NOMO-1 treated with dmso at 0.1 percent for 144 hours (cell line): ENCODE results near the gene MRPS7.

Experiments
- DNase-seq: peaks from one replicate; lab custom pipeline; 2025; ENCODE audit not compliant: unreplicated experiment; lab: John Stamatoyannopoulos, UW

The MRPS7 gene

DNA sequence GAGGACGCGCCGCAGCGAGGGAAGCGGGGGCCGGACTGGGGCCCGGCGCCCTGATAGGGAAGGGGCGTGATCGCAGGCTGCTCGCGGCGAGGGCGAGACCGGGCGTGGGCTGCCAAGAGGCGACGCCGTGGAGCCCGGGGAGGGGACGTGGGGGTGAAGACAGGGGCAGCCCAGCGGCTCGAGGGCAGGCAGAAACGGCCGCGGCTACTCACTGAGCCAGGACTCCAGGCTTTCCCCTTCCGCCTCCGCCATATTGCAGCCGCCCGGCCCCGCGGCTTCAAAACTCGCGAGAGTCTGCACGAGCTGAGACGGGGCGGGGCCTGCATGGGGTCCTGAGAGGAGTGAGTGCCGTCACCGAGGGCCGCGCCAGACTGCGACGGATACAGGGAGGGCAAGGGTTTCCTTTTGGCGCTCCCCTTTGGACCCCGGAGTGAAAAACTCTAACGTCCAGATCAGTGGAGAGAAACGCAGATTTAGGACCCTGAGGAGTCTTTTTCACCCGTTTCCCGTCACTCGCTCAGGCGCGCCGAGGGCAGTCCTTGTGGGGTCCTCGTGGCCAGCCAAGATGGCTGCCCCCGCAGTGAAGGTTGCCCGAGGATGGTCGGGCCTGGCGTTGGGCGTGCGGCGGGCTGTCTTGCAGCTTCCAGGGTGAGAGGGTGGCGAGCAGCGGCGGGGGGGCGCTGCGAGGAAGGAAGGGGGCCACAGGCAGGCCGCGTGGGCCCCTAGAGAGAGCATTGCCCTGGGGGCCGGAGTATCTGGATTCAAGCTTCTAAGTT, at the start of gene MRPS7, which contains the start of gene GGA3:
Gene MRPS7 (plus strand): TSS at position 544 of the 776 bp plus-strand sequence. CDS start 22 bp downstream, at position 566.
Gene GGA3 (minus strand): TSS at position 271 of the 776 bp plus-strand sequence. CDS start 19 bp downstream, at position 252.
- peak; percentile 82 for DNase-seq

DNA sequence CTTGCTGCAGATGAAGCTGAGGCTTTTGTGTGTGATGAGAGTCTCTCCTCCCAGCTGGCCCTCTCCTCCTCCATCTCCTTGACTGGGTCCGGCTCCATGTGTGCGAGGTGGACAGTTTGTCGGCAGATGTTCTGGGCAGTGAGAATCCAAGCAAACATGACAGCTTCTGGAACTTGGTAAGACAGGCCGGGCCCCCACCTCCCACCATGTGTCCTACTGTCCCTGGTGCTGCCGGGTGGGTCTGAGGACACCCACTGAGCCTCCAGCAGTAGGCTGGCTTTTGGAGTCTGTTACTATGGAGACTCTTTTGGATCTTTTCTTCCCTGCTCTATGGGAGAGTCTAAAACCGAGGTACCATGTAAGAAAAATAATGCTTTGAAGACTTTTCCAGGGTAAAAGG, 43.5 kb upstream of the MRPS7 start:
- DNase-seq = no peak

DNA sequence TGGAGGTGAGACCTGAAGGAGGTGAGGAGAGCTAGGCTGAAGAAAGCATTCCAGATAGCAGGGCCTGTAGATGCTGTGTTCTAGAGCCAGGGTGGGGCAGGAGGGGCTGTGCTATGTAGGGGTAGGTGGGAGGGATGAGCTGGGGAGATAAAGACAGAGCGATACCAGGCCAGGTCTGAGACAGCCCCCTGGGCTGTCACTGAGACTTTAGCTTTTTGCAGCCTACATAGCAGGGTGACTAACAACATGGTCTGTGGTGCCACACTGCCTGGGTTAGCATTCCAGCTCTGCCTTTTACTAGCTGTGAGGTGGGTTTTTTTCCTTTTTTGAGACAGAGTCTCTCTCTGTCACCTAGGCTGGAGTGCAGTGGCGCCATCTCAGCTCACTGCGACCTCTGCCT, 41.9 kb upstream of the MRPS7 start:
- DNase-seq = no peak

DNA sequence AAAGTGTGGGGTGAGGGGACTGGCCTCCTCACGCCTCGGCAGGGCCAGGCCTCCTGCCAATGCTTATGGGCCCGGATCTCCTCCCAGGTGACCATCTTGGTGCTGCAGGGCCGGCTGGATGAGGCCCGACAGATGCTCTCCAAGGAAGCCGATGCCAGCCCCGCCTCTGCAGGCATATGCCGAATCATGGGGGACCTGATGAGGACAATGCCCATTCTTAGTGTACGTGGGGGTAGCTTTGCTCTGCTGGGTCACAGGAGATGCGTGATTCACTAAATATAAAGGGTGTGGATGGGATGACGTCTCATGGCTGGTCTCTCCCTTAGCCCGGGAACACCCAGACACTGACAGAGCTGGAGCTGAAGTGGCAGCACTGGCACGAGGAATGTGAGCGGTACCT, 36.7 kb upstream of the MRPS7 start:
- DNase-seq = no peak

DNA sequence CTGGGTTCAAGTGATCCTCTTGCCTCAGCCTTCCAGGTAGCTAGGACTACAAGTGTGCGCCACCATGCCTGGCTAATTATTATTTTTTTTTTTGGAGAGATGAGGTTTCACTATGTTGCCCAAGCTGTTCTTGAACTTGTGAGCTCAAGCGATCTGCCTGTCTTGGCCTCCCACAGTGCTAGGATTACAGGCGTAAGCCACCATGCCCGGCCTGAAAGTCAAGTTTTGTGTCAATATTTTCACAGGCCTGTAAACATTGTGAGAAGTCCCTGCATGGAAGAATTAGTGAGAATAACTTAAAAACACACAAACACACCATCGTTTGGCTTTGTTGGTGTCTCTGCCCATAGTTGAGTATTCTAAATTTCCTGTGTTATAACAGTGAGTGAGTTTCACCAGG, 34.0 kb upstream of the MRPS7 start:
- DNase-seq = no peak

DNA sequence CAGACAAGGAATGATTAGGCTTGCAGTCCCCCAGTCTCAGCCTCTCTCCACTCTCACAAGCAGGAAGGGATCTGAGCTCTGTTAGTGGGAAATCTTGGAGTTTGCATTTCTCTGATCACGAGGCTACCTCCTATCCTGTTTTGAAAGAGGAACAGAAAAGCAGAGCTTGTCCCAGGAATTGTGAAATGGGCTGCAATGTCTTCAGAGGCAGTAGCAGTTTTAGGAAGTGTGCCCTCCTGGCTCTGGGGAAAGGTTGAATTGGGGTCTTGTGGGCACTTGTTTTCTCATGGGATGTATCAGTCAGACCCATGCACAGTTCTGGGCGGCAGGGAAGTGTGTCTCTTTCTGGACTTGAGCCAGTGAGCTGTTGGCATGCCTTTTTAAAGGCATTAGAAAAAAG, 33.4 kb upstream of the MRPS7 start:
- DNase-seq = peak; percentile 38

DNA sequence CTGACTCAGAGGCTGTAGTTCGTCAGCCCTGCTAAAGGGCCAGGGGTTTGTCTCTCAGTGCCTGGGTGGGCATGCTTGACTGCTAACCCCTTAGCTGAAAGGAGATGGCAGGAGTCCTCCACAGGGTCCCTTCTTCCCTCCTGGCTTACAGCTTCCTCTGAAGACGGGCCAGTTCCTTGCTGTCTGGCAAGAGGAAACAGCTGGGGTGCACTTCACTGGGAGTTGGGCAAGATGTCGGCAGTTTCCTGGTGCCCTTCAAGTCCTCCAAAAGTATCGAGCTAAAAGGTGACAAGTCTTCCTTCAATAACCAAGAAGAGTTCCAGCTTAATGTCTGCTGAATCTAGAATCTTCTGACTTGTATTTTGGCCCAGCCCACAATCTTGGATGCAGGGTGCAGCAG, 32.8 kb upstream of the MRPS7 start:
- DNase-seq = no peak

DNA sequence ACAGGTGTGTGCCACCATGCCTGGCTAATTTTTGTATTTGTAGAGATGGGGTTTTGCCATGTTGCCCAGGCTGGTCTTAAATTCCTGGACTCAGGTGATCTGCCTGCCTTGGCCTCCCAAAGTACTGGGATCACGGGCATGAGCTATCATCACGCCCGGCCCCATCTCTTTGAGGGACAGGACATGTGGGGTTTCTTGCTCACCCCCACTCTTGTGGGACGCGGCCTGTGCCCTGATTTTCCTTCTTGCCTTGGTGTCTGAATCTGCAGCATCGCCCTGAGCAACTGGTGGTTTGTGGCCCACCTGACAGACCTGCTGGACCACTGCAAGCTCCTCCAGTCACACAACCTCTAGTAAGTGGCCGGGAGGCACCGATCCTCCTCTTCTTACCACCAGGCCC, 30.6 kb upstream of the MRPS7 start:
- DNase-seq = no peak

DNA sequence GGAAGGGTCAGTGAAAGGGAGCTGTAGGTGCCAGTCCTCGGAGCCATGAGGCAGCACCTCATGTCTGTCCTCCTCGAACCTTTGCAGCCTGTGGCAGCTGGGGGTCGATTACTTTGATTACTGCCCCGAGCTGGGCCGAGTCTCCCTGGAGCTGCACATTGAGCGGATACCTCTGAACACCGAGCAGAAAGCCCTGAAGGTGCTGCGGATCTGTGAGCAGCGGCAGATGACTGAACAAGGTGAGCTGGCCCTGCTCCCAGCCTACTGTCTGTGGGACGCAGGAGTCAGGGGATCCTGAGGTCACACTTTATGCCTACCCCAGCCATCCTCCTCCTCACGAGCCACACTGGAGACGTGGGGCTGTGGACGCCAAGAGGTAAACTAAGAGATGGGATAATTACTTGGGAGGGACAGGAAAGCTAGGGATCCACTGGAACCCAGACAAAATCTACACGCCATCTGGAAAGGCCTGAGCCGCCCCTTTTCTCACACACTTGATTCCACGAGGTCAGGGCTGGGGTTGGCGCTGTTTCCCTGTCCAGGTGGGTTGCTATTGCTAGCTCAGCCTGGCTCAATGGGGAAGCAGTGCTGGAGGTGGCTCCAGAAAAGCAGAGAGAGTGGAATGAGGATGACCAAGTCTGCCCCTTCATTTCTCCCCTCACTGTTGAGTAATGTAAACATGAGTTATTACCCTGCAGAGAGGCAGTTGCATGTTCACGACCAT, 29.8 kb upstream of the MRPS7 start:
- DNase-seq = no peak

DNA sequence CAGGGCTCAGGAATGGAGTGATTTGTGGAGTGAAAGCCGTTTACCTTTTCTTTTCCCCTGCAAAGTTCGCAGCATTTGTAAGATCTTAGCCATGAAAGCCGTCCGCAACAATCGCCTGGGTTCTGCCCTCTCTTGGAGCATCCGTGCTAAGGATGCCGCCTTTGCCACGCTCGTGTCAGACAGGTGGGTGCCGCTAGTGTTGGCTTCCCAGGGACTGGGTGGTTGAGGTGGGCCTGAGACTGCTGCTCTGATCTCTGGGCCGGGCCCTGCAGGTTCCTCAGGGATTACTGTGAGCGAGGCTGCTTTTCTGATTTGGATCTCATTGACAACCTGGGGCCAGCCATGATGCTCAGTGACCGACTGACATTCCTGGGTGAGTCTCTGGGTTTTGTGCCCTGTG, 28.9 kb upstream of the MRPS7 start:
- DNase-seq = no peak

DNA sequence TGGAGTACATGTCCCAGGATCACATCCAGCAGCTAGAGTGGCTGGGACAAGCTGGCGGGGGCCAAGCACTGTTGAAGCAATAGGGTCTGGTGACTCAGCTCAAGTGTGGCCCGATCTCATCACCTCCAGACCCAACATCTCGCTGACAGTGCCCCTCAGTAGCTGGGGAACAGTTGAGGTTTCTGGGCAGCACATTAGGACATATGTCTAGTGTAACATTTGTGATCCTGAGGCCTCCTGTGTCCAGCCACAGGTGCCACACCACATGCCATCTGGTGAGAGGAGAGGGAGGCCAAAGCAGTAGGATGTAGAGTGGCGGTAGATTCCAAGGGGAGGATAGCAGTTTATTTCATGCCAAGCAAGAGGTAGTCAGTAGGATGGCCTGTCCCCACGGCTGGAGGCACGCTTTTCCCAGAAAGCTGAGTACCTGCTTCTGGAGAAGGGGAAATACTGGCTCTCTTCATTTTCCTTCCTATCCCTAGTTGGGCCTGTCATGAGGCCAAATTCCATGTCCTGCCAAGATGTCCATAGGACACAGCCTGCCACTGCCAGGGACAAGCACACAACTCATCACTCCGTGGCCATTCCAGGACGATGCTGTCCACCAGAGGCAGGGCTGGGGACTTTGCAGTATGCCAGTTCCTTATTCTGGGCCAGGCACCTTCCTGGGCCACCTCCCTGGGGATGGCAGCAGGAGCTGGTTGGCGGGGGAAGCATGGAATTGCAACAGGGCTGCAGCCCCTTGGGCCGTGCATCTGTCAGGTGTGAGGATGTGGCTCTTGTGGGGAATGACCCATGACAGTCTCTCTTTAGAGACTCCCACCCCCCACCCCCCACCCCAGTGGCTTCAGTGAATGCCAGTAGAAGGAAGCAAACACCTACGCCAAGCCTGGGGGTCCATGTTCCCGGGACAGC, 24.3 kb upstream of the MRPS7 start:
- DNase-seq = no peak

DNA sequence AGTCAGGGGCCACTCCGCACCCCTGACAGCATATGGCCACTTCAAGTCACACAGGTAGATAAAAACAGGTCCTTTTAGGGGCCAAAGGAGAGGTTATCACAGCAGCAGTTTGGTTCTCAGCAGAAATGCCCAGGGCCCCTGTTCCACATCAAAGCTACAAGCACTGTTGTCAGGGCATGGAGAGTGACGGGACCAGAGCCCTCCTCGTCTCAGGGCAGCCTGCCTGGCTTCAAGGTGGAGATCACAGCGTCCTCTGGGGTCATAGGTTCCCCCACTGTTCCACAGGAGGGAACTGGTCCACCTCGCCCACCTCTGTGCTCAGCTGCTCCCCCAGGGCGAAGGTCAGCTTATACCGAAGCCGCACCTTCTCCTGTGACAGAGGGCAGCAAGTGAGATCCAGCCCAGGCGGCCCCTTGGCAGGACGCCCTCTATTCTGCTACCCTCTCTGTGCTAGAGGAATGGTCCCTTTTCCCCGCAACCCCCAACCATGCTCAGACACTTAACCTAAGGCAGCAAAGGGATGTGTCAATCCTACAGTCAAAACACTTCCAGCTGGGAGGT, 23.6 kb upstream of the MRPS7 start:
- DNase-seq = no peak

DNA sequence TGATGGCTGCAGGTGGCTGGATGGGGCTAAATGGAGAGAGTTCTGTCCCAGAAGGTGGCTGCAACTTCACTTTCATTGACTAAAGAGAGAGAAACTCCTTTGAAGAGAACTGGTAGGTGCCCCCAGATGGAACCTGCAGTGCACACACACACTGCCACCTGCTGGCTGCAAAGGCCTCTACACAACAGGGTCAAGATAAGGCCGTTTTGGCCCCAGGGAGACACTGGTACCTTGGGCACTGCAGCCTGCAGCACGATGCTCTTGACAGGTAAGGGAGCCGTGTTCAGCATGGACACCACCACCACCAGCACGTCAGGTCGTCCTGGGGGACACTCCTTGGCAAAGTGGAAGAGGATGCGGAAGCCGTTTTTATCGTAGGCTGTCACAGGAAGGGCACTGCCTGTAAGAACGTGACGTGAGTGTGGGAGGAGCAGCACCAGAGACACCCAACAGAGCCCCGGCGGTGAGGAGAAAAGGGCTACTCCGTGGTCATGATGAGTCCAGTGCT, 22.9 kb upstream of the MRPS7 start:
- DNase-seq = peak; percentile 56

DNA sequence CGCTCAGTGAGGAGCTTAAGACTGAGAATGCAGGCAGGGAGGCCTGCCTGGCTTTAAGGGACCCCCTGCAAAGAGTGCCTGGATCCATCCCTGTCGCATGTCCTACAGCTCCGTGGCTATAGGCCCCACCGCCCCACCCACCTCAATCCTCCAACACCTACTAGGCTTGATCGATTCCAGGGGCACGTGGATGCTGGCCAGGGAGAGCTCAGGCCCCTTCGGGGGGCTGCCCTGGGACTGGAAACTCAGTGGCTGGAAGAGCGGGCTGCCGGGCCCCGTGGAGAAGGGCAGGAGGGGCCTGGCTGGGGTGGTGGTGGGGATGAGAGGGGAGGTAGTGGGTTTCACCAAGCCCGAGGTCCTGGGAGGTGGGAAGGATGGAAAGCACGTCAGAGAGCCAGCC, 22.5 kb upstream of the MRPS7 start:
- DNase-seq = no peak

DNA sequence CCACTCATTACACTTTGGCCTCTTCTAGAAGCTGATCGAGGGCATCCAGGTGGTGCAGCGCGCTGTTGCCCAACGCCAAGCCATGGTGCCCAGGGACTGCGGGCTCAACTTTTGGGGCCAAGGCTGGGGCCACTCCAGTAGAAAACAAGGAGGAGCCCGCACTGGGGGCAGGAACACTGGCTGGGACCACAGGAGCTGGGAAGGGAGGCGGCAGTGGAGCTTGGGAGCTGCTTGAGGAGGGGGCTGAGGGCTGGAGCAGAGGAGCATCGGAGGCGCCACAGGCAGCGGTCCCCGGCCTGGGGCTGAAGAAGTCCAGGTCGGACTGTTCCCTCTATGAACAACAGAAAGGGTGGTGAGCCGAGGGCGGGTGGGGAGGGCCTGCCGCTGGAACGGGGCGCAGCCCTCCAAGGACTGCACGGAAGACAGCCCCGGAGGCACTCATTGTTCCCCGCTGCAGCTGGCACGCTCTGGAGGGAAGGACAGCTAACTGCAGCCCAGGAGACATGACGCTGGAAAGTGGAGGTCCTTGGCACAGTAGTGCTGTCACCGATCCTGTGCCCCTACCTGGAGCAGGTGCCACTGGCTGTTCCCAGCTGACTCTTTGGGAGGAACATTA, 21.8 kb upstream of the MRPS7 start:
- DNase-seq = no peak

DNA sequence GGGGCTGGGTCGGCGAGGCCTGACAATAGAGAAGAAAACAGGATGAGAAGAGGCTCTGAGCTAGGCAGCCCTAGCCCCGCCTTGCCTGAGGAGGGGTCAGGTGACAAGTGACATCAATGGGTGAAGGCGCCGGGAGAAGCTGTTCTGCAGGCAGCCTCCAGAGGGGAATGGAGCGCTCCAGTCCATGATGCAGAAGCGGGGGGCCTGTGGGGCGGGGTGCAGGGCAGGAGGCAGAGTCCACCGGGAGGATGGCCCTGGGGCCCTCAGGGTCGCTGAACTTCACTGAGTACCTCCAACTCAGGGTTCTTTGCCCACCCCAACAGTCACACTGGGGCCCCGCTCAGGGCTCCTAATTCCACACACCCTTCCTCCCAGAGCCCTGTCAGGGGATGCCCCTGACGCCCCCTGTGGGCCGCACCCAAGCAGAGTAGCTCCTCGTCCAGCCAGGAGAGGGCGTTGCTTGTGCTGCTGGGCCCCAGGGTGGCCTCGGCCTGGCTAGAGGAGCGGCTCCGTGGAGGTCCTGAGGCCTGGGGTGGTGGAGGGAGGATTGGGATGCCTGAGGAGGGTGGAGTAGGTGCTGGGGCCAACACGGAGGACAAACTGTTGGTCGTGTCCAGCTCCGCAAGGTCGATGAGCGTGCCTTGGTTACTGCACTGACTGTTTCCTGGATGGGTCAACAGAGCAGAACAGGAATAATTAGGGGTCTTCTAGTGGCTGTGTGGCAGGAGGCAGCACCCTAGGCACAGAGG, 21.1 kb upstream of the MRPS7 start:
- DNase-seq = no peak

DNA sequence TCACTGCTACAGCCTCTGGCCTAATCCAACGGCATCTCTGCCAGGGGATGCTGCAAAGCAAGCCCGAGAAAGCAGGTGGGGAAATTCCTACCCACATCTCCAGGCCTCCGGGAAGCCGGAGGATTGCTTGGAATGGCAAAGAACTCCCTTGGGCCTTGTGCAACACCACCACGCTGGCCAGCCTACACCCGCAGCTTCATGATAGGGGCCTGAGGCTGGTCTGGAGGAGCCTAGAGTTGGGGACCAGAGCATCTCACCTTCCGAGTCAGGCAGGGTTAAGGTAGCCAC, 20.6 kb upstream of the MRPS7 start:
- DNase-seq = no peak

DNA sequence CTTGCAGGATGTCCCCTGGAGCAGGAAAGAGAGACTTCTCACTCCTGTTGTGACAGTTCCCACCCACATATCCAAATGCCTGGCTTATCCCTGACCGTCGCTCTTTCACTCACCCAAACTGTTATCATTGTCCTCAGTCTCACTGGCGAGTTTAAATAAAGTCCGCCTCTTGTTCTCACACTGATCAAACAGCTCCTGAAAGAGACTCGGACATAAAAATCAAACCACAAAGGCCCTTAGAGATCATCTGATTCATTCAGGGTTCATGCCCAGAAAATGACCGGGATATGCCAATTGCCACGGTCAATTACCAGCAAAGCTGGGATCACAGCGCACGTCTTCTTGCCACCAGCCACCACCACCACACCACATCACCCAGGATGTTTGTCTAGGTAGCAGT, 20.2 kb upstream of the MRPS7 start:
- DNase-seq = no peak

DNA sequence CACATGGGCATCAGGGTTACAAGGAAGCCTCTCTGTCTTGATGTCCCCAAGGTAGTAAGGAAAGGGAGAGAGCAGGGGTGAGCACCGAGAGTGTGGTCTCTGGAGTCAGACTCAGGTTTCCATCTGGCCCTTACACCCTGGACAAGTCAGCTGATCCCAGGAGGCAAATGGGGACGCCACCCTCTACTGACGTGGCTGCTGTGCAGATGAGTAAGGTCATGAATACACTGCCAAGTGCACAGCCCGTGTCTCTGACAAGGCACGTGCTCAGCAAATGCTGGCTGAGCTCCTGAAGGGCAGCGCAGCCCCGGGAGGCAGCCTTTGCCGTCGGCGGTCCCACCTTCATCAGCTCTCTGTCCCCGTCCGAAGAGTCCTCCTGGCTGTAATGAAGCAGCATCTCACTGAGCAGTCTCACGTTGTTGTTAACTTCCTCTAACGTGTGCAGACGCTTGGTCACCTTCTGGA, 19.7 kb upstream of the MRPS7 start:
- no peak for DNase-seq
